ACC112 (cell line): Measurements from ENCODE around the gene MYO5A.
"Not testable (repeated sequence)": the region's sequence is repeated elsewhere in the genome, so short reads cannot be mapped to it uniquely, and the experiment has no call there.

ENCODE experiments used
- H2AFZ ChIP-seq: fragments of 200-600 bp; sonication (generic); one replicate; pipeline ENCODE4 v1.6.0; 2017; ENCODE audit warnings: antibody characterized with exemption, low read length; ENCODE audit not compliant: unreplicated experiment
- H3K27ac ChIP-seq: fragments of 200-600 bp; sonication (generic); 2 replicates; pipeline ENCODE4 v1.5.1; 2014; ENCODE audit warnings: low read depth, mild to moderate bottlenecking, antibody characterized with exemption, low read length, moderate library complexity
- H3K27me3 ChIP-seq: fragments of 200-600 bp; sonication (generic); 2 replicates; pipeline ENCODE4 v1.6.1; 2014; ENCODE audit warnings: mild to moderate bottlenecking, antibody characterized with exemption, low read length, moderate library complexity, mixed read lengths; ENCODE audit not compliant: insufficient read depth
- H3K36me3 ChIP-seq: fragments of 200-600 bp; sonication (generic); 2 replicates; pipeline ENCODE4 v1.6.1; 2016; ENCODE audit warnings: mild to moderate bottlenecking, antibody characterized with exemption, low read length, moderate library complexity, mixed read lengths; ENCODE audit not compliant: insufficient read depth
- H3K4me1 ChIP-seq: fragments of 200-600 bp; sonication (generic); one replicate; pipeline ENCODE4 v1.6.1; 2016; ENCODE audit warnings: low read length, mixed read lengths; ENCODE audit not compliant: insufficient read depth, unreplicated experiment, control insufficient read depth
- H3K4me3 ChIP-seq: fragments of 200-600 bp; sonication (generic); 2 replicates; pipeline ENCODE4 v1.5.1; 2014; ENCODE audit warnings: mild to moderate bottlenecking, low read depth, low read length
- H3K79me2 ChIP-seq: fragments of 200-600 bp; sonication (generic); one replicate; pipeline ENCODE4 v1.6.0; 2016; ENCODE audit warnings: low read length; ENCODE audit not compliant: control insufficient read depth, unreplicated experiment, insufficient read depth

MYO5A gene

GRCh38 chr15:52439042-52439441 lies 89.6 kb downstream of the MYO5A start:
- H2AFZ ChIP-seq, H3K27me3 ChIP-seq, H3K27ac ChIP-seq, H3K4me3 ChIP-seq, H3K36me3 ChIP-seq: not testable (repeated sequence)
- Histone ChIP-seq H3K4me1 (peaks cover 14% of the 10 kb centered on the region), H3K79me2 (peaks cover 15% of the 10 kb centered on the region)

GRCh38 chr15:52438047-52438446 lies 90.6 kb downstream of the MYO5A start:
- Histone ChIP-seq H2AFZ (no peak overlapping the region), H3K79me2 (peaks cover 15% of the 10 kb centered on the region), H3K4me1 (peaks cover 14% of the 10 kb centered on the region), H3K4me3 (no peak overlapping the region), H3K27ac (no peak overlapping the region), H3K36me3 (no peaks in the 10 kb centered on the region), H3K27me3 (no peaks in the 10 kb centered on the region)

GRCh38 chr15:52437646-52438045 lies 91.0 kb downstream of the MYO5A start:
- H3K79me2 ChIP-seq, result peaks cover 15% of the 10 kb centered on the region
- no peak overlapping the region for H3K27ac ChIP-seq
- H3K27me3 ChIP-seq, result no peaks in the 10 kb centered on the region
- H2AFZ ChIP-seq, result no peak overlapping the region
- H3K4me1 ChIP-seq, result peaks cover 14% of the 10 kb centered on the region
- H3K36me3 ChIP-seq, result no peaks in the 10 kb centered on the region
- H3K4me3 ChIP-seq, result no peak overlapping the region

- Histone ChIP-seq H3K4me1 (peaks cover 11% of the 10 kb centered on the region), H3K36me3 (no peaks in the 10 kb centered on the region), H2AFZ (no peak overlapping the region), H3K4me3 (no peak overlapping the region), H3K79me2 (peaks cover 15% of the 10 kb centered on the region), H3K27me3 (no peaks in the 10 kb centered on the region), H3K27ac (no peak overlapping the region)
These were observed 91.7 kb downstream of the MYO5A start for GRCh38 chr15:52436981-52437380.

GRCh38 chr15:52434885-52435284 lies 93.8 kb downstream of the MYO5A start:
- peaks cover 15% of the 10 kb centered on the region for H3K79me2 ChIP-seq

GRCh38 chr15:52428297-52428696 lies 100.4 kb downstream of the MYO5A start:
- H3K79me2 ChIP-seq, result no peaks in the 10 kb centered on the region
- H3K4me1 ChIP-seq, result peaks cover 13% of the 10 kb centered on the region
- no peak overlapping the region for H3K4me3 ChIP-seq
- no peaks in the 10 kb centered on the region for H3K27me3 ChIP-seq
- H3K36me3 ChIP-seq, result no peaks in the 10 kb centered on the region
- H2AFZ ChIP-seq, result no peak overlapping the region
- H3K27ac ChIP-seq, result no peak overlapping the region

More at GRCh38 chr15:52434885-52435284, 93.8 kb downstream of the MYO5A start:
- Histone ChIP-seq H2AFZ (no peak overlapping the region), H3K4me1 (no peaks in the 10 kb centered on the region), H3K27ac (no peak overlapping the region), H3K27me3 (no peaks in the 10 kb centered on the region), H3K36me3 (no peaks in the 10 kb centered on the region), H3K4me3 (no peak overlapping the region)

GRCh38 chr15:52427804-52428203 lies 100.9 kb downstream of the MYO5A start:
- H3K4me3 ChIP-seq, result peak overlapping the region; percentile 35; the same call in 1 of the 2 replicates
- H3K4me1 ChIP-seq, result peaks cover 13% of the 10 kb centered on the region
- no peak overlapping the region for H2AFZ ChIP-seq
- no peaks in the 10 kb centered on the region for H3K79me2 ChIP-seq
- H3K36me3 ChIP-seq, result no peaks in the 10 kb centered on the region
- H3K27me3 ChIP-seq, result no peaks in the 10 kb centered on the region
- H3K27ac ChIP-seq, result no peak overlapping the region

GRCh38 chr15:52424856-52425431 lies 103.7 kb downstream of the MYO5A start:
- Histone ChIP-seq H3K27me3 (no peaks in the 10 kb centered on the region), H2AFZ (no peak overlapping the region), H3K36me3 (no peaks in the 10 kb centered on the region), H3K4me3 (no peak overlapping the region), H3K4me1 (peaks cover 13% of the 10 kb centered on the region), H3K27ac (no peak overlapping the region), H3K79me2 (no peaks in the 10 kb centered on the region)

- H2AFZ ChIP-seq, result no peak overlapping the region
- no peak overlapping the region for H3K27ac ChIP-seq
- peaks cover 13% of the 10 kb centered on the region for H3K4me1 ChIP-seq
- no peaks in the 10 kb centered on the region for H3K27me3 ChIP-seq
- H3K79me2 ChIP-seq, result no peaks in the 10 kb centered on the region
- H3K4me3 ChIP-seq, result no peak overlapping the region
- no peaks in the 10 kb centered on the region for H3K36me3 ChIP-seq
These were observed 104.8 kb downstream of the MYO5A start for GRCh38 chr15:52423852-52424251.

- Histone ChIP-seq H3K4me1 (no peaks in the 10 kb centered on the region), H3K27ac (no peak overlapping the region), H3K36me3 (no peaks in the 10 kb centered on the region), H3K4me3 (no peak overlapping the region), H3K79me2 (no peaks in the 10 kb centered on the region), H3K27me3 (no peaks in the 10 kb centered on the region), H2AFZ (no peak overlapping the region)
These were observed 106.7 kb downstream of the MYO5A start for GRCh38 chr15:52422001-52422400.

- Histone ChIP-seq H2AFZ (no peak overlapping the region), H3K36me3 (no peaks in the 10 kb centered on the region), H3K27me3 (no peaks in the 10 kb centered on the region), H3K4me1 (no peaks in the 10 kb centered on the region), H3K79me2 (no peaks in the 10 kb centered on the region), H3K4me3 (no peak overlapping the region), H3K27ac (no peak overlapping the region)
These were observed 107.7 kb downstream of the MYO5A start for GRCh38 chr15:52421029-52421428.
